ENCODE measurements around the gene EGFL7.
A peak's percentile ranks its signal among the peaks of the same experiment; 100 is the strongest.

Gene EGFL7

DNA sequence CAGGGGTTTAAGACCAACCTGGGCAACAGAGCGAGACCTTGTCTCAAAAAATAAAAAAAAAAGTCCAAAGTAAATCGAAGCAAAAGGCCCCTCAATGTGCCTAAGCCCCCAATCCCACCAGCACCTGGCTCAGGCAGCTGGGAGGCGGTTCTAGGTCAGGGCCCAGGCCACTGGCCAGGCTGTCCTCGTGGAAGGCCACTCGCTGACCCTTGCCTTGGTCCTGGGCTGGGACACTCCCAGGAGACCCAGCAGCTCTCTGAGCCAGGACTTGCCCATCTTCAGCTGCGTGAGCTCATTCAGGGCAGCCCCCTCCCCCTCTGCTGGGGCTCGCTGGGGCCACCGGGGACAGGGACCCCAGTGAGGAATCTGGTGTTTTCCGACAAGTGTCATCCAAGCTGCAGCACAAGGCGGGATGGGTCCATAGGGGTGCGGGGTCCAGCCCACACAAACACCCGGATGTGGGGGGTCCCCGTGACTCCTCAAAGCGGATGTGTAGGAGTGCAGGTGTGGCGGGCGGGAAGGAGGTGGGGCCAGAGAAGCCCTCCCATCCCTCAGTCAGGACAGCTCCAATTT, 20.5 kb downstream of the EGFL7 start:
- Histone ChIP-seq H3K9ac (ENCODE audit: low read depth in 1 of 2, low read length in 2 of 2) (no peak overlapping the region), H3K4me3 (ENCODE audit: low read depth in 1 of 2, low read length in 2 of 2) (no peak overlapping the region), H3K36me3 (ENCODE audit: control insufficient read depth in 1 of 2, insufficient read depth in 2 of 2, low read length in 2 of 2) (peaks cover 0 to 4% of the 10 kb centered on the region in 2 donors), H3K9me3 (ENCODE audit: control insufficient read depth in 1 of 2, low read length in 2 of 2) (no peaks in the 10 kb centered on the region), H3K27me3 (ENCODE audit: control insufficient read depth in 1 of 2, insufficient read depth in 2 of 2, low read length in 2 of 2) (no peaks in the 10 kb centered on the region), H3K27ac (ENCODE audit: low read depth, low read length) (no peak overlapping the region), H3K4me1 (ENCODE audit: control insufficient read depth in 1 of 2, insufficient read depth in 2 of 2, low read length in 2 of 2) (peaks cover 22 to 32% of the 10 kb centered on the region in 2 donors)

DNA sequence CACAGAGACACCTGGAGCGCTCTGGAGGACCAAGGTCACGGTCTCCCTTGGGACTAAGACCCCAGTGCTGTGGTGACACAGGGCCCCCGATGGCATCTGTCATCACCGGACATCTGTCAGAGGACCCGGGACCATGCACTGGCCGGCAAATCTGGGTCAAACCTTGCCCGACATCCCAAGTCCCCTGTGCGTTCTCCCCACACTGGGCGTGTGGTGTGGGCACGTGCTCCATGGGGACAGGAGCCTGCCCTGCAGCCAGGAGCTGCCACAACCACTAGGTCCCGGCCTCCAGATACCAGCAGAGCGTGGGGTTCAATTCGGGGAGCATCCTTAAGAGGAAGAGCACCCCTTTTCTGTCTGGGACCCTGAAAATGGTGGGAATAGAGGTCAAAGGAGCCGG, 21.0 kb downstream of the EGFL7 start:
- H3K9me3 ChIP-seq (ENCODE audit: control insufficient read depth in 1 of 2, low read length in 2 of 2): no peaks in the 10 kb centered on the region
- no peak overlapping the region for H3K27ac ChIP-seq (ENCODE audit: low read depth, low read length)
- peaks cover 0 to 4% of the 10 kb centered on the region in 2 donors for H3K36me3 ChIP-seq (ENCODE audit: control insufficient read depth in 1 of 2, insufficient read depth in 2 of 2, low read length in 2 of 2)
- H3K4me3 ChIP-seq (ENCODE audit: low read depth in 1 of 2, low read length in 2 of 2): no peak overlapping the region
- H3K27me3 ChIP-seq (ENCODE audit: control insufficient read depth in 1 of 2, insufficient read depth in 2 of 2, low read length in 2 of 2): no peaks in the 10 kb centered on the region
- H3K4me1 ChIP-seq (ENCODE audit: control insufficient read depth in 1 of 2, insufficient read depth in 2 of 2, low read length in 2 of 2): peaks cover 25 to 36% of the 10 kb centered on the region in 2 donors
- no peak overlapping the region for H3K9ac ChIP-seq (ENCODE audit: low read depth in 1 of 2, low read length in 2 of 2)

DNA sequence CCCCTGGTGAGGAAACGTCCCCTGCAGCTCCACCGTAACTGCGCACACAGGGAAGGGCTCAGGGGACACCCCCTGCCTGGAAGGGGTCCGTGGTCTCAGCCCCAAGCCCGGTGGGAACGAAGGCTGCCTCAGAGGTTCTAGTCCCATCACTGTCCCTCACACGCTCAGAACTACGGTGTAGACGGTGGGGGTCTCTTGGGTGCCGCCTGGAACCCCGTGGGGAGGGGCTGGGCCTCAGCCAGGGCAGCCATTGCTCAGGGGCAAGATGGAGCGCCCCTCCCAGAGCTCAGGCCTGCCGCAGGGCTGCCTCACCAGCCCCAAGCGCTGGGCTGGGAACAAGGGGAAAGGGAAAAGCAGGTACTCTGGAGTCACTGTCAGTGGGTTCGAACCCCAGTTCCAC, 21.6 kb downstream of the EGFL7 start:
- Histone ChIP-seq H3K27me3 (ENCODE audit: control insufficient read depth in 1 of 2, insufficient read depth in 2 of 2, low read length in 2 of 2) (no peaks in the 10 kb centered on the region), H3K4me1 (ENCODE audit: control insufficient read depth in 1 of 2, insufficient read depth in 2 of 2, low read length in 2 of 2) (peaks cover 27 to 40% of the 10 kb centered on the region in 2 donors), H3K9ac (ENCODE audit: low read depth in 1 of 2, low read length in 2 of 2) (peak overlapping the region in 1 of 2 donors; percentile 49), H3K36me3 (ENCODE audit: control insufficient read depth in 1 of 2, insufficient read depth in 2 of 2, low read length in 2 of 2) (no peaks in the 10 kb centered on the region), H3K9me3 (ENCODE audit: control insufficient read depth in 1 of 2, low read length in 2 of 2) (no peaks in the 10 kb centered on the region), H3K27ac (ENCODE audit: low read depth, low read length) (no peak overlapping the region), H3K4me3 (ENCODE audit: low read depth in 1 of 2, low read length in 2 of 2) (no peak overlapping the region)

DNA sequence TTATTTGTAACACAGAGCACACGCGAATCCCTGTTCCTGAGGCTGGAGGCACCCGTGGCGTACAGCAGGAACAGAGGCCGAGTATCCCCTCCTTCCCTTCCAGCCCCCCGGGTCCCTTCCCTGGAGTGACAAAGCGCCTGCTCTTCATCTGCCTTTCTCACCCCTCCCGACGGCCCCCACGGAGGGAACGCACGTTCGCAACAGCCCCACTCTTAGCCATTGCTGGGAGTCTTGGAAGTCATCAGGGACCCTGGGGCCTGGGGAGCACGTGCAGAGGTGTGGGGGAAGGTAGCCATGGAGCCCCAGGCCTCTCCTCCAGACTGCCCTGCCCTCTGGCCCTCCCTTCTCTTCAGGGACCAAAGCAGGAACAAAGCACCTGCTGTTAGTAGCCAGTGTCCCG, 22.1 kb downstream of the EGFL7 start:
- Histone ChIP-seq H3K27me3 (ENCODE audit: control insufficient read depth in 1 of 2, insufficient read depth in 2 of 2, low read length in 2 of 2) (no peaks in the 10 kb centered on the region), H3K9ac (ENCODE audit: low read depth in 1 of 2, low read length in 2 of 2) (peak overlapping the region in 1 of 2 donors; percentile 49), H3K4me3 (ENCODE audit: low read depth in 1 of 2, low read length in 2 of 2) (peak overlapping the region; percentile 77 to 81), H3K36me3 (ENCODE audit: control insufficient read depth in 1 of 2, insufficient read depth in 2 of 2, low read length in 2 of 2) (no peaks in the 10 kb centered on the region), H3K27ac (ENCODE audit: low read depth, low read length) (no peak overlapping the region), H3K9me3 (ENCODE audit: control insufficient read depth in 1 of 2, low read length in 2 of 2) (no peaks in the 10 kb centered on the region), H3K4me1 (ENCODE audit: control insufficient read depth in 1 of 2, insufficient read depth in 2 of 2, low read length in 2 of 2) (peaks cover 24 to 41% of the 10 kb centered on the region in 2 donors)

- Histone ChIP-seq H3K27ac (ENCODE audit: low read depth, low read length) (no peak overlapping the region), H3K36me3 (ENCODE audit: control insufficient read depth in 1 of 2, insufficient read depth in 2 of 2, low read length in 2 of 2) (no peaks in the 10 kb centered on the region), H3K9ac (ENCODE audit: low read depth in 1 of 2, low read length in 2 of 2) (peak overlapping the region in 1 of 2 donors; percentile 90), H3K4me3 (ENCODE audit: low read depth in 1 of 2, low read length in 2 of 2) (peak overlapping the region; percentile 77 to 81), H3K27me3 (ENCODE audit: control insufficient read depth in 1 of 2, insufficient read depth in 2 of 2, low read length in 2 of 2) (no peaks in the 10 kb centered on the region), H3K9me3 (ENCODE audit: control insufficient read depth in 1 of 2, low read length in 2 of 2) (no peaks in the 10 kb centered on the region), H3K4me1 (ENCODE audit: control insufficient read depth in 1 of 2, insufficient read depth in 2 of 2, low read length in 2 of 2) (peaks cover 23 to 38% of the 10 kb centered on the region in 2 donors)
Measured at GRCh38 chr9:136685216-136685615, 22.5 kb downstream of the EGFL7 start.

GRCh38 chr9:136685790-136686533, 23.2 kb downstream of the EGFL7 start:
- H3K36me3 ChIP-seq (ENCODE audit: control insufficient read depth in 1 of 2, insufficient read depth in 2 of 2, low read length in 2 of 2): no peaks in the 10 kb centered on the region
- H3K27ac ChIP-seq (ENCODE audit: low read depth, low read length): peak overlapping the region; percentile 91
- no peaks in the 10 kb centered on the region for H3K9me3 ChIP-seq (ENCODE audit: control insufficient read depth in 1 of 2, low read length in 2 of 2)
- peak overlapping the region; percentile 81 to 90 for H3K9ac ChIP-seq (ENCODE audit: low read depth in 1 of 2, low read length in 2 of 2)
- peak overlapping the region; percentile 77 to 81 for H3K4me3 ChIP-seq (ENCODE audit: low read depth in 1 of 2, low read length in 2 of 2)
- H3K4me1 ChIP-seq (ENCODE audit: control insufficient read depth in 1 of 2, insufficient read depth in 2 of 2, low read length in 2 of 2): peaks cover 23 to 38% of the 10 kb centered on the region in 2 donors
- no peaks in the 10 kb centered on the region for H3K27me3 ChIP-seq (ENCODE audit: control insufficient read depth in 1 of 2, insufficient read depth in 2 of 2, low read length in 2 of 2)

DNA sequence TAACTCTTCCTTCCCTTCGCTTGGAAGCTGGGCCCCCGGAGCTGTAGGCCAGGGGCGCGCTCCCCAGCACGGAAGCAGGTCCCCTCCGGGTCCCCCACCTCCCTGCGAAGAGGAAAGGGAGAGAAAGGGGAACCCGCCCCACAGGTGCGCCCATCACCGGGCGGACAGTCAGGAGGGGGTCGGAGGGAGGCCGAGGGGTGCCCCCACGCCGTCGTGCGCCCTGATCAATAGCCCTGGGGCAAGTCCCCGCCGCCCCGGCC, 23.7 kb downstream of the EGFL7 start:
- Histone ChIP-seq H3K4me1 (ENCODE audit: control insufficient read depth in 1 of 2, insufficient read depth in 2 of 2, low read length in 2 of 2) (peaks cover 23 to 38% of the 10 kb centered on the region in 2 donors), H3K9me3 (ENCODE audit: control insufficient read depth in 1 of 2, low read length in 2 of 2) (no peaks in the 10 kb centered on the region), H3K36me3 (ENCODE audit: control insufficient read depth in 1 of 2, insufficient read depth in 2 of 2, low read length in 2 of 2) (no peaks in the 10 kb centered on the region), H3K27ac (ENCODE audit: low read depth, low read length) (peak overlapping the region; percentile 91), H3K4me3 (ENCODE audit: low read depth in 1 of 2, low read length in 2 of 2) (peak overlapping the region; percentile 77 to 81), H3K9ac (ENCODE audit: low read depth in 1 of 2, low read length in 2 of 2) (peak overlapping the region; percentile 81 to 90), H3K27me3 (ENCODE audit: control insufficient read depth in 1 of 2, insufficient read depth in 2 of 2, low read length in 2 of 2) (no peaks in the 10 kb centered on the region)

GRCh38 chr9:136686794-136687711, 24.3 kb downstream of the EGFL7 start, which contains the start of gene AGPAT2:
TSS of gene AGPAT2 (minus strand) at chr9:136687457. CDS start at chr9:136687357, 100 bp downstream.
- Histone ChIP-seq H3K9ac (ENCODE audit: low read depth in 1 of 2, low read length in 2 of 2) (peak within 1 kb of the TSS; percentile 81 to 90), H3K9me3 (ENCODE audit: control insufficient read depth in 1 of 2, low read length in 2 of 2) (no peaks in the 10 kb centered on the region), H3K36me3 (ENCODE audit: control insufficient read depth in 1 of 2, insufficient read depth in 2 of 2, low read length in 2 of 2) (no peaks in the 10 kb centered on the region), H3K4me1 (ENCODE audit: control insufficient read depth in 1 of 2, insufficient read depth in 2 of 2, low read length in 2 of 2) (peaks cover 23 to 38% of the 10 kb centered on the region in 2 donors), H3K27me3 (ENCODE audit: control insufficient read depth in 1 of 2, insufficient read depth in 2 of 2, low read length in 2 of 2) (no peaks in the 10 kb centered on the region), H3K4me3 (ENCODE audit: low read depth in 1 of 2, low read length in 2 of 2) (peak within 1 kb of the TSS; percentile 77 to 81), H3K27ac (ENCODE audit: low read depth, low read length) (peak within 1 kb of the TSS; percentile 91)

- Histone ChIP-seq H3K27me3 (ENCODE audit: control insufficient read depth in 1 of 2, insufficient read depth in 2 of 2, low read length in 2 of 2) (no peaks in the 10 kb centered on the region), H3K9ac (ENCODE audit: low read depth in 1 of 2, low read length in 2 of 2) (no peak overlapping the region), H3K9me3 (ENCODE audit: control insufficient read depth in 1 of 2, low read length in 2 of 2) (no peaks in the 10 kb centered on the region), H3K27ac (ENCODE audit: low read depth, low read length) (peak overlapping the region; percentile 84), H3K4me1 (ENCODE audit: control insufficient read depth in 1 of 2, insufficient read depth in 2 of 2, low read length in 2 of 2) (peaks cover 27 to 45% of the 10 kb centered on the region in 2 donors), H3K36me3 (ENCODE audit: control insufficient read depth in 1 of 2, insufficient read depth in 2 of 2, low read length in 2 of 2) (no peaks in the 10 kb centered on the region), H3K4me3 (ENCODE audit: low read depth in 1 of 2, low read length in 2 of 2) (peak overlapping the region in 1 of 2 donors; percentile 36)
Measured at GRCh38 chr9:136687721-136688223, 25.1 kb downstream of the EGFL7 start.
